SK-N-SH (cell line): Measurements from ENCODE around the gene CREB3L1. TPM values are rescaled to one million over a fixed set of nuclear protein-coding genes. Genes with fewer than 3 reads are reported as not detected.
A peak's percentile ranks its signal among the peaks of the same experiment; 100 is the strongest.

Source experiments
- CTCF ChIA-PET: fragments of 300-600, 350-600 bp; formaldehyde crosslinking; extraction: SDS; loops from one replicate; lab custom pipeline; 2021; lab: Yijun Ruan, JAX
- POLR2A ChIA-PET: fragments of 350-600 bp; sonication (Branson Sonifier 250); formaldehyde crosslinking; extraction: SDS; loops from one replicate; lab custom pipeline; 2020; ENCODE audit warnings: antibody characterized with exemption, inconsistent platforms; lab: Yijun Ruan, JAX
- DNase-seq: peaks from one replicate; pipeline ENCODE4 v3.0.0; 2012
- H2AFZ ChIP-seq: fragments of 200-600 bp; sonication (generic); 2 replicates; pipeline ENCODE4 v1.8.1; 2016; ENCODE audit warnings: antibody characterized with exemption, mild to moderate bottlenecking, low read depth
- H3F3A ChIP-seq: fragments of 200-600 bp; sonication (generic); replicated peaks from 2 replicates; pipeline ENCODE3; 2016; ENCODE audit warnings: antibody characterized with exemption, mild to moderate bottlenecking; ENCODE audit not compliant: insufficient read depth
- H3K27ac ChIP-seq, 2 experiments: fragments of 200-500 bp in 1 of 2; fragments of 200-600 bp in 1 of 2; sonication (Bioruptor generic) in 1 of 2; sonication (generic), shearing (Covaris generic) in 1 of 2; 2 replicates each; pipeline versions ENCODE4 v1.5.1 to v1.6.1; 2014 to 2016; ENCODE audit warnings: low read depth in 2 of 2, inconsistent platforms in 1 of 2, low read length in 1 of 2, mild to moderate bottlenecking in 1 of 2, mixed read lengths in 1 of 2
- H3K27me3 ChIP-seq: fragments of 200-600 bp; sonication (generic), shearing (Covaris generic); 2 replicates; pipeline ENCODE4 v1.6.1; 2016; ENCODE audit warnings: mixed run types; ENCODE audit not compliant: insufficient read depth
- H3K36me3 ChIP-seq, 2 experiments: fragments of 200-500 bp in 1 of 2; fragments of 200-600 bp in 1 of 2; sonication (Bioruptor generic) in 1 of 2; sonication (generic) in 1 of 2; replicated peaks in 1 of 2; 2 replicates each; pipeline versions ENCODE3 to v1.5.1; 2014 to 2016; ENCODE audit warnings: low read length in 1 of 2, mild to moderate bottlenecking in 1 of 2; ENCODE audit not compliant: insufficient read depth in 2 of 2, control insufficient read depth in 1 of 2
- H3K4me1 ChIP-seq, 2 experiments: fragments of 200-500 bp in 1 of 2; fragments of 200-600 bp in 1 of 2; sonication (Bioruptor generic) in 1 of 2; sonication (generic), shearing (Covaris generic) in 1 of 2; 2 replicates each; pipeline versions ENCODE4 v1.5.1 to v1.6.1; 2014 to 2016; ENCODE audit warnings: low read depth in 1 of 2, low read length in 1 of 2, mixed run types in 1 of 2; ENCODE audit not compliant: insufficient read depth in 2 of 2, control insufficient read depth in 1 of 2
- H3K4me2 ChIP-seq: fragments of 200-600 bp; sonication (generic), shearing (Covaris generic); 2 replicates; pipeline ENCODE4 v1.6.1; 2017; ENCODE audit warnings: mixed run types
- H3K4me3 ChIP-seq, 2 experiments: fragments of 200-500 bp in 1 of 2; fragments of 200-600 bp in 1 of 2; sonication (Bioruptor generic) in 1 of 2; sonication (generic), shearing (Covaris generic) in 1 of 2; 2 replicates each; pipeline versions ENCODE4 v1.5.1 to v1.8.1; 2014 to 2016; ENCODE audit warnings: low read depth in 2 of 2, inconsistent platforms in 1 of 2, low read length in 1 of 2, mild to moderate bottlenecking in 1 of 2, mixed read lengths in 1 of 2, moderate library complexity in 1 of 2
- H3K79me2 ChIP-seq: fragments of 200-600 bp; sonication (generic); 2 replicates; pipeline ENCODE4 v1.8.1; 2017; ENCODE audit warnings: mild to moderate bottlenecking; ENCODE audit not compliant: insufficient read depth
- H3K9ac ChIP-seq: fragments of 200-600 bp; sonication (generic); 2 replicates; pipeline ENCODE4 v1.6.1; 2017; ENCODE audit warnings: mixed run types
- H3K9me2 ChIP-seq: fragments of 200-600 bp; sonication (generic); 2 replicates; pipeline ENCODE4 v1.6.1; 2017; ENCODE audit warnings: mixed run types
- H3K9me3 ChIP-seq: fragments of 200-600 bp; sonication (generic); 2 replicates; pipeline ENCODE4 v1.6.1; 2017; ENCODE audit warnings: mixed run types, mild to moderate bottlenecking, moderate library complexity
- H4K20me1 ChIP-seq: fragments of 200-600 bp; sonication (generic); 2 replicates; pipeline ENCODE4 v1.6.1; 2017; ENCODE audit warnings: mild to moderate bottlenecking, mixed run types; ENCODE audit not compliant: insufficient read depth
- EP300 ChIP-seq, 2 experiments: IDR thresholded peaks; 2 replicates each; pipeline versions ENCODE4 v1.4.0 to v1.6.1; 2012; ENCODE audit warnings: borderline replicate concordance in 1 of 2, low read depth in 1 of 2, low read length in 1 of 2
- FOSL2 ChIP-seq: IDR thresholded peaks from 2 replicates; pipeline ENCODE4 v1.4.0; 2012; ENCODE audit warnings: low read depth, mild to moderate bottlenecking, moderate library complexity, borderline replicate concordance
- FOXM1 ChIP-seq: IDR thresholded peaks from 2 replicates; pipeline ENCODE4 v1.4.0; 2012; ENCODE audit warnings: low read depth, mild to moderate bottlenecking
- GATA2 ChIP-seq: sonication (generic); formaldehyde crosslinking; IDR thresholded peaks from 2 replicates; pipeline ENCODE4 v1.5.0; 2020; ENCODE audit warnings: mild to moderate bottlenecking, missing genetic modification reagents
- JUND ChIP-seq: IDR thresholded peaks from 2 replicates; pipeline ENCODE4 v1.4.0; 2012
- NFIC ChIP-seq: IDR thresholded peaks from 2 replicates; pipeline ENCODE4 v1.4.0; 2012; ENCODE audit warnings: borderline replicate concordance
- RXRA ChIP-seq: IDR thresholded peaks from 2 replicates; pipeline ENCODE4 v1.4.0; 2012; ENCODE audit warnings: low read depth, mild to moderate bottlenecking, borderline replicate concordance
- SMC3 ChIP-seq: IDR thresholded peaks from 2 replicates; pipeline ENCODE4 v1.6.1; 2012; ENCODE audit warnings: low read depth, low read length, improper control_type of control experiment
- TCF12 ChIP-seq: IDR thresholded peaks from 2 replicates; pipeline ENCODE4 v1.4.0; 2012
- whole genome bisulfite sequencing: methylation state at CpG from one replicate; pipeline ENCODE4 v1.1.6; 2017; ENCODE audit warnings: low lambda C conversion rate; 5-methylcytosine and 5-hydroxymethylcytosine counted together
- polyA plus RNA-seq, 3 experiments: library from polyadenylated mRNA; depleted of rRNA; stranded (reverse); fragments of >200 nt; gene quantifications; 2 replicates each; pipeline ENCODE4 v1.2.3, GENCODE V29; 2012
- TF ChIP-seq, protein P1 (sequence below): IDR thresholded peaks from 2 replicates; pipeline ENCODE4 v1.4.0; 2012; ENCODE audit warnings: low read depth
- TF ChIP-seq, protein P2 (sequence below): fragments of 150-350 bp; IDR thresholded peaks from 2 replicates; pipeline ENCODE4 v1.6.1; 2016; ENCODE audit warnings: mild to moderate bottlenecking, low read depth, low read length

Gene CREB3L1
- polyA plus RNA-seq, 1 of the 3 experiments (the other 2 are of a cell fraction): 14.0 TPM

DNA sequence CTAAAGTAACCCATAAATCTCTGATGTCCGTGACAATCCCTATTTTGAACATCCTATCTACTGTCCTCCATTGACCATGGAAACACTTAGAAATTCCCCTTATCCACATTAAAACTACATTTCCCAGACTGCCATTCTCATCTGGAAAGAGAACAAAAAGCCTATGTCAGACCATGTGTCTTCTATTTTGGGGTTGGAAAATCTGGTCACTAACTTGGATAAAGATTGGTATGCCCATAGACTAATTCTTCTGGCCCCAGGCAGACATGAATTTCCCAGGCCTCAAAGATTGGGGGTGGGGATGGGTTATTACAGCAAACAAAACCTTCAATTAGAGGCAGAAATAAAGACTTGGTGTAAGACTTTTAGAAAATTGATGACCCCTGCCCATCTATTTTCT lies 30.9 kb upstream of the CREB3L1 start:
- WGBS: 82% methylated on average over 1 of the region's 1 CpG
- TF ChIP-seq, protein P1, sequence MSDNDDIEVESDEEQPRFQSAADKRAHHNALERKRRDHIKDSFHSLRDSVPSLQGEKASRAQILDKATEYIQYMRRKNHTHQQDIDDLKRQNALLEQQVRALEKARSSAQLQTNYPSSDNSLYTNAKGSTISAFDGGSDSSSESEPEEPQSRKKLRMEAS: 0 out of 2 replicates have a peak, but pooled peaks have one; percentile 10
- TF ChIP-seq, protein P2, sequence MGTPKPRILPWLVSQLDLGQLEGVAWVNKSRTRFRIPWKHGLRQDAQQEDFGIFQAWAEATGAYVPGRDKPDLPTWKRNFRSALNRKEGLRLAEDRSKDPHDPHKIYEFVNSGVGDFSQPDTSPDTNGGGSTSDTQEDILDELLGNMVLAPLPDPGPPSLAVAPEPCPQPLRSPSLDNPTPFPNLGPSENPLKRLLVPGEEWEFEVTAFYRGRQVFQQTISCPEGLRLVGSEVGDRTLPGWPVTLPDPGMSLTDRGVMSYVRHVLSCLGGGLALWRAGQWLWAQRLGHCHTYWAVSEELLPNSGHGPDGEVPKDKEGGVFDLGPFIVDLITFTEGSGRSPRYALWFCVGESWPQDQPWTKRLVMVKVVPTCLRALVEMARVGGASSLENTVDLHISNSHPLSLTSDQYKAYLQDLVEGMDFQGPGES: no peak
- peaks cover 44% of the 10 kb centered on the region for H3F3A ChIP-seq
- no peak overlapping the region for H3K4me3 ChIP-seq
- H3K27ac ChIP-seq: peak overlapping the region in 1 of 2 experiments; percentile 100; a peak in 2 of 4 replicates
- H3K79me2 ChIP-seq: 0 out of 2 replicates have a peak, but pooled peaks cover 4% of the 10 kb centered on the region
- H3K9ac ChIP-seq: no peak overlapping the region; the same call in 1 of the 2 replicates
- ChIA-PET CTCF (interaction anchor here (0.9 kb wide), 1 partner anchor 49 kb away, joined by 5 read pairs; no protein-coding TSS in a partner anchor), POLR2A (no interaction called here)
- peak overlapping the region; percentile 59; the same call in 1 of the 2 replicates for H2AFZ ChIP-seq
- H3K9me2 ChIP-seq: no peaks in the 10 kb centered on the region
- no peak for DNase-seq
- no peaks in the 10 kb centered on the region for H4K20me1 ChIP-seq
- H3K4me1 ChIP-seq: peaks cover 8 to 63% of the 10 kb centered on the region in 2 experiments
- H3K27me3 ChIP-seq: no peaks in the 10 kb centered on the region
- no peaks in the 10 kb centered on the region for H3K36me3 ChIP-seq
- H3K9me3 ChIP-seq: no peaks in the 10 kb centered on the region
- no peak overlapping the region for H3K4me2 ChIP-seq

DNA sequence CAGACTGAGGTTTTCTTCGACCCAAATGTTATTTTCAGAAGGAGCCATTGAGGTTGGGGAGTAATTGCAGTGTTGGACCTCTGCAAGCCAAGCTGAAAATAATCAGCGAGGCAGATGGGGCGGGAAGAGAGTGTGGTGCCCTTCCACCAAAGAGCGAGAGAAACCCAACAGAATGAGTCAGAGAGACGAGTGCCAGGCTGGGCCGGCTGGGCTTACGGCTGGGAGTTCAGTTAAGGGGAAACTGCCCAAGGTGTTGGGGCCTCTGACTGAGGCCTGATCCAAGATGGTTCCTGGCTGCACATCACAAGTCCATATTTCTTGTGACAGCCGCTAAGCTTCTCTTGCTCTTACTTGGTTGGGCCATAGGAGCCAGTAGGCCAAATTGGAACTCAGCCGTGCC lies 30.4 kb upstream of the CREB3L1 start:
- no peaks in the 10 kb centered on the region for H3K9me3 ChIP-seq
- ChIA-PET POLR2A (no interaction called here), CTCF (interaction anchor here (0.9 to 2.1 kb wide), 2 partner anchors 49 to 62 kb away, joined by 5 to 8 read pairs; no protein-coding TSS in a partner anchor)
- peak overlapping the region; percentile 59; the same call in 1 of the 2 replicates for H2AFZ ChIP-seq
- H3K4me2 ChIP-seq: peak overlapping the region; percentile 9; the same call in 1 of the 2 replicates
- no peaks in the 10 kb centered on the region for H3K36me3 ChIP-seq
- peak overlapping the region; percentile 77; the same call in 1 of the 2 replicates for H3K9ac ChIP-seq
- no peaks in the 10 kb centered on the region for H4K20me1 ChIP-seq
- peak overlapping the region in 1 of 2 experiments; percentile 100; a peak in 2 of 4 replicates for H3K27ac ChIP-seq
- peaks cover 40% of the 10 kb centered on the region for H3F3A ChIP-seq
- DNase-seq: no peak
- H3K4me1 ChIP-seq: peaks cover 13 to 59% of the 10 kb centered on the region in 2 experiments
- H3K79me2 ChIP-seq: 0 out of 2 replicates have a peak, but pooled peaks cover 4% of the 10 kb centered on the region
- WGBS: 61% methylated on average over 9 of the region's 9 CpGs
- peak; percentile 42; the same call in 1 of the 2 replicates for TF ChIP-seq NFIC
- TF ChIP-seq FOXM1: no peak
- peak; percentile 62 for TF ChIP-seq FOSL2
- TF ChIP-seq RXRA: no peak
- no peak for TF ChIP-seq GATA2 (CRISPR knock-in tag)
- peak; percentile 33 for TF ChIP-seq TCF12
- TF ChIP-seq EP300 (IDR thresholded peaks at IDR 0.05; ENCODE audit: borderline replicate concordance in 1 of 2, low read depth in 1 of 2, low read length in 1 of 2): no peak
- no peak for TF ChIP-seq SMC3
- TF ChIP-seq JUND: peak; percentile 32; the same call in 1 of the 2 replicates
- TF ChIP-seq, protein P1: no peak
- no peaks in the 10 kb centered on the region for H3K27me3 ChIP-seq
- H3K9me2 ChIP-seq: no peaks in the 10 kb centered on the region
- no peak overlapping the region for H3K4me3 ChIP-seq
